Ramos (cell line): Measurements from ENCODE around the gene UBALD2.
"Not testable (repeated sequence)": the region's sequence is repeated elsewhere in the genome, so short reads cannot be mapped to it uniquely, and the experiment has no call there.

Experiments used
- in situ Hi-C: fragments of 300-500 bp; cut with MboI; formaldehyde crosslinking; loops from one replicate; pipeline ENCODE4 v1.14.3; 2022; ENCODE audit warnings: low sequenced_read_pairs; ENCODE audit not compliant: unreplicated experiment

The UBALD2 gene

DNA sequence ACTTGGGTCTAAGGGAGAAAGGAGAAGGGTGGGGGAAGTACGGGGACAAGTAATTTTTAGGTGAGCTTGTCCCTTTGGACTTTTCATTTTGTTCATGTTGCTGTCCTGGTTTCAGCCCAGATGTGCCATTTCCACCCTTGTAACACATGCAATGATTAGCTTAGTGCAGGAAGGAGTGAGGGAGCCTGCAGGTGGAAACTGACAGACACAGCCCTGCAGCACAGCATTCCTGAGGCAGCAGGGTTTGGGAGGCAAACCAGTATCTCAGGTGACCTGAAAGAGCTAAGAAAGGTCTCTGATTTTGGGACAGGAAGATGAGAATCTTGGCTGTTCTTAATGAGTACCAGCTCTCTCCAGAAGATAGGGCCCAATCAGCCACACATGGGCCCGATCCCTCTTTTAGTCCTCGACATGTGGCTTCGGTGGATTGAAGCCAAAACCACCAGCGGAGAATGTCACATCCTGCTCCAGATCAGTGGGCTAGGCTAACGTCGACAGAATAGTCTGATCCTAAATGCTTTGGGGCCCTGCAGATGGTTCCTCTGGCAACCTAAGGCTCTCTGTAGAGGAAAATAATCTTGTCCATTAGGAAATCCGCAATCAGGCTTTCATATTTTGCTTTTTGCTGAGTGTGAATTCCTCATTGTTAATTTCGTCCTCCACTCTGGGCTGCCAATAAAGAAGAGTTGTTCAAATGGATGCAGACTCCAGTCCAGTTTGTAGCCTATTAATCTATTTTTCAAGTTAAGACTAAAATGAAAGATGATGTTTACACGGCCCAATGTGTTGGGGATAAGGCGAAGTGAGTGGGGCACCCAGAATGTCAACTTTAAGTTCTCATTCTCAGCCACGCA, 21.1 kb upstream of the UBALD2 start:
- in situ Hi-C loops, result no loop called here

DNA sequence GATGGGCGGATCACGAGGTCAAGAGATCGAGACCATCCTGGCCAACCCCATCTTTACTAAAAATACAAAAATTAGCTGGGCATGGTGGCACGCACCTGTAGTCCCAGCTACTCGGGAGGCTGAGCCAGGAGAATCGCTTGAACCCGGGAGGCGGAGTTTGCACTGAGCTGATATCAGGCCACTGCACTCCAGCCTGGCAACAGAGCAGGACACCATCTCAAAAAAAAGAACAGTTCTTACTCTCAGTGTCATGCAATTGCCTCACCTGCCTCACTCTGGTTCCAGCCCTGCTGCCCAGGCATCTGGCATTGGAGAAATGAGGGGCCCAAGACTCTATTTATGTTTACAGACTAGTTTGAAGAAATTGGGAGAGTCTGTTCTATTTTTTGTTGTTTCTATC, 20.4 kb upstream of the UBALD2 start:
- in situ Hi-C loops, result not testable (repeated sequence)

DNA sequence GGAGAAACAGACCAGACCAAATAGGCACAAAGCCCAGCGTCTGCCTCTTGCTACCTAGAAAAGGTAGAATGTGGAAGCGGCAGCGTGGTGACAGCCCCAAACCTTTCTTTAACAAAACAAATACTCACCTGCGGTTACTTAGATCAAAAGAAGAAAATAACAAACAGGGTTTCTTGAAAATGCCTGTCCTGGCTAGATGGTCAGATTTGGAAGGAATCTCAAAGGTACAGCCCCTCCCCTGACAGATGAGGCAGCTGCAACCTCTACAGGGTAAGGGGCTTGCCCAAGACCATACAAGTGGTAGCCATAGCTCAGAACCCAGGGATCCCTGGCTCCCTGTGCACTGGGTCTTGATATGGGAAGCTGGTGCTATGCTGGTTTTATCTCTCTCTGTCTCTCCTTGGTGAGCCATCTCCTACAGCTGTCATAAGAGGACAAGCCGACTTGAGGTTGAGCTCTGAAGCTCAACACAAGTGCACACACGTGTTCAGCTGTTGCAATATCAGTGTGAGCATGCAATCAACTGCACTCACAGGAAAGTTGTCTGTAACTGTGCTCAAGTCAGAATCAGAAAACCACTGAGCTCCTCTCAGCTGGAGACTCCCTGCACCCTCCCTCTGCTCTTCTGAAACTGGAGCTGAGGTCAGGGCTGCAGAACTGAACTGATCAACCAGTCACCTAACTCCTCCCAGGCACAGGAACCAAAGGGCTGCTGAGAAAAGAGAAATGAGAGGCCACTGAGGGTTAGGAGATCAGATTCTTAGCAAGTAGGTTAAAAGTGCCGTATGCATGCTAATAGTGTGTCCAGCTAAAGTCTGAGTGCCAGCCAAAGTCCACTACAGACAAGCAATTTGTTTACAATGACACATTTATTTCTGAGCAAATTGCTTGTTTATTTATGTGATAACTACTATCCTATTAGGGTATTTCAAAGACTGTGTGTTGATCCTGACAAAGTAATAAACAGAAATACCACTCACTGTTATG, 18.8 kb upstream of the UBALD2 start:
- in situ Hi-C loops, result no loop called here

DNA sequence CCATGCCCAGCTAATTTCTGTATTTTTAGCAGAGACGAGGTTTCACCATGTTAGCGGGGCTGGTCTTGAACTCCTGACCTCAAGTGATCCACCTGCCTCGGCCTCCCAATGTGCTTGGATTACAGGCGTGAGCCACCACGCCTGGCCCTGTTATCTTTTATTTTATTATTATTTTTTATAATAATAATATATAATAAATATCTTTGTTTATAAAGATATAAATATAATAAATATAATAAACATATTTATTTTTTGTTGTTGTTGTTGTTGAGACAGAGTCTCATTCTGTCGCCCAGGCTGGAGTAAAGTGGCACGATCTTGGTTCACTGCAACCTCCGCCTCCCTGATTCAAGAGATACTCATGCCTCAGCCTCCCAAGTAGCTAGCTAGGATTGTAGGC, 17.8 kb upstream of the UBALD2 start:
- in situ Hi-C loops, result no loop called here

DNA sequence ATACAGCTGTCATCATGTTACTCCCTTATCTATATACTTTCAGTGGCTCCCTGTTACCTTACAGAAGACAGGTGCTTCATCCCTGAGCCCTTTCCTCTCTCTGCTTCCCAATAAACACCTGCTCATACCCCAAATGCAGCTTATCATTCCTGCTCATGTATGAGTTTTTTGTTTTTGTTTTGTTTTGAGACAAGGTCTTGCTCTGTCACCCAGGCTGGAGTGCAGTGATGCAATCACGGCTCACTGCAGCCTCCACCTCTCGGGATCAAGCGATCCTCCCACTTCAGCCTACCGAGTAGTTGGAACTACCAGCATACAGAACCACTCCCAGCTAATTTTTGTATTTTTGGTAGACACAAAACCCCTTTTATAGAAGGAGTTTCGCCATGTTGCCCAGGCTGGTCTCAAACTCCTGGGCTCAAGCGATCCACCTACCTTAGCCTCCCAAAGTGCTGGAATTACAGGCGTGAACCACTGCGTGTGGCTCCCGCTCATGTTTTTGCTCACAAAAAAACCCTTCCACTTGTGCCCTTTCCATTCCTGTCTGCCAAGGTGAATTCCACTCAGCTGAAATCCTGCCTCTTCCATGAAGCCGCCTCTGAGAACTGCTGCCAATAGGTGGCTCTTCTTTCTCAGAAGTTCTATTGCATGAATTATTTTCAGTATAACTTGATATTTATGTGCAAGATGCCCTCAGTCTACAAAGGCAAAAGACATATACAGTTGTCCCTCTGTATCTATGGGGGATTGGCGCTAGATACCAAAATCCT, 16.9 kb upstream of the UBALD2 start:
- in situ Hi-C loops, result no loop called here

DNA sequence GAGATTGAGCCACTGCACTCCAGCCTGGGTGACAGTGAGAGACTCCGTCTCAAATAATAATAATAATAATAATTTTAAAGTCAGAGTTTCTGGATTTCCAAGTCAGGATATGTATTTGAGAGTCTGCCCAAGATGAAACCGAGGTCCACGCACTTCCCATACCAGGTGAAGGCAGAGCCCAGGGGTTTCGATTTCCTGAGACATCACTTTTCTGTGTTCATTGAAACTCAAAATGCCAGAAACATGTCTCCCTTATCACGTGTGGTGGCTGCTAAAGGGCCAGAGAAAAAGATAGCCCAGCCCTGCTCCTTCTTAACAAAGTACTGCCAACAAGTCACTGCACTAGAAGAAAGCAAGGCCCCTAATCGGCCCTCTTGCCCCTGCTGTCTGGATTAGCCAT, 15.0 kb upstream of the UBALD2 start:
- in situ Hi-C loops, result no loop called here

DNA sequence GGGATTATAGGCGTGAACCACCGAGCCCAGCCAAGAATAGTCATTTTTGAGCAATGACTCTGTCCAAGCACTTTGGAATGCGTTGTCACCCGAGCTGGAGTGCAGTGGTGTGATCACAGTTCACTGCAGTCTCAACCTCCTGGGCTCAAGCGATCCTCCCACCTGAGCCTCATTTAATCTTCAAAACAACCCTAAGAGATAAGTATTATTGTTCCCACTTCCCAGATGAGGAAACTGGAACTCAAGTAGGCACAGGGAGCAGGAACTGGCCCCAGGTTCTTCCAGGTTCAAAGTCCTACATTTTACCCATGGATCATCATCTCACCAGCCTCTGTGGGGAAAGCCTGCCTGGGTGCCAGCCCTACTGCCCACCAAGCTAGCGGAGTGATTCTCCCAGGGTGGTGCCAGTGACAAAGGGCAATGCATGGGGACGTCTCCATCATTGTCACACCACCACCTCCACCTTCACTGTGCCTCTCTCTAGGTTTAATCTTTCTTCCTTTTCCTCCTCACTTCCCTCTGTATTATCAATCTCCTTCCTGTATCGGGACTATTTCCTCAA, 13.6 kb upstream of the UBALD2 start:
- in situ Hi-C loops, result no loop called here

DNA sequence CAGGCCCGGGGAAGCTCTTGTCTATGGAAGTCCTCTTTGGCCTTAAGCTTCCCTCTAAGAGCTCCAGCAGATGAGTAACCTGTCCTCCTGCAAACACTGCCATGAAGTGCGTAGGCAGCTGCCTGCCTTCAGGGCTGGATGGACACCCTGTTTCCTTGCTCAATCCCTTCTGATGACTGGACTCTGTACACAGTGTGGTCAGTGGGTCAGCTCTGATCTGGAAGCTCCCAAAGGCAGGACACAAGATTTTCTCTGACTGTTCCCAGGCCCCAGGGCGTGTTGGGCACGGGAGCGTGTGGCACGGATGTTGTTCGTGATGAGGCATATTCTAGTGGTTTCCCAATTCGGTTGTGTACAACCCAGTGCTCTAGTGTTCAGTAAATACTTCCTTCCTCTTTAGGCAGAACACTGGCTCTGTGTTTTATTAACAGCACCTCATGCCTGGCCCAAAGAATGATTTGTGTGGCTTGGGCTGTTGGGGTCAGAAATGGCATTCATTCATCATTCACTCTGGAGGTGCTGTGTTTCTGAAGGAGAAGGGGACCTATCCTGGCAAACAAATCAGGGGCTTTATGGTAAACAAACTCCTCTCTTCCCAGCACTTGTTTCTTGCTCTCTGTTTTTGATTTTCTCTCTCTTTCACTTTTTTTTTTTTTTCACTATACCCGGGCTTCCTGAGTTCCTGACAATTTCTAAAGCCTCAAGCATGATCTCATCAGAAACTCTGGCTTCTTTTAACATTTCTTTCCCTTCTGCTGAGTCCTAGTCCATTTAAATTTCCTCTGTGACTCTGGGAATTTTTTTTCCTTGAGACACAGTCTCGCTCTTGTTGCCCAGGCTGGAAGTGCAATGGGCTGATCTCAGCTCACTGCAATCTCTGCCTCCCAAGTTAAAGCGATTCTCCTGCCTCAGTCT, 12.9 kb upstream of the UBALD2 start:
- in situ Hi-C loops, result no loop called here

DNA sequence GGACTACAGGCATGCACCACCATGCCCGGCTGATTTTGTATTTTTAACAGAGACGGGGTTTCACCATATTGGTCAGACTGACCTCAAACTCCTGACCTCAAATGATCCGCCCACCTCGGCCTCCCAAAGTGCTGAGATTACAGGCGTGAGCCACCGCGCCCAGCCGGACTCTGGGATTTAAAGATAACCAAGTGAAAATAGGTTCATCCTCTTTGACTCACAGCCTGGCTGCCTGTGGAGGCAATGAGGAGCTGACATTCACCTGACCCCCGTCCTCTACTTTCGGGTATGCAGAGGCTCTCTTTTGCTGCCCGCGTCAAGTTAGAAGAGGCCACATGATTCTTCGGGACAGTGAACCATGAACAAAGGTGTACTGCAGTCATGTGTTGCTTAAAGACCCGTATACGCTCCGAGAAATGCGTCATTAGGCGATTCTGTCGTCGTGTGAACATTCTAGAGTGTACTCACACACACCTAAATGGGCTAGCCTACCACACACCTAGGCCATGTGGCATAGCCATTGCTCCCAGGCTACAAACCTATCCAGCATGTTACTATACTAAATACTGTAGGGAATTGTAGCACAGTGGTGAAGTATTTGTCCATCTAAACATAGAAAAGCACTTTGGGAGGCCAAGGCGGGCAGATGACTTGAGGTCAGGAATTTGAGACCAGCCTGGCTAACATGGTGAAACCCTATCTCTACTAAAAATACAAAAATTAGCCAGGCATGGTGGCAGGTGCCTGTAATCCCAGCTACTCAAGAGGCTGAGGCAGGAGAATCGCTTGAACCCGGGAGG, 12.0 kb upstream of the UBALD2 start:
- in situ Hi-C loops, result not testable (repeated sequence)

DNA sequence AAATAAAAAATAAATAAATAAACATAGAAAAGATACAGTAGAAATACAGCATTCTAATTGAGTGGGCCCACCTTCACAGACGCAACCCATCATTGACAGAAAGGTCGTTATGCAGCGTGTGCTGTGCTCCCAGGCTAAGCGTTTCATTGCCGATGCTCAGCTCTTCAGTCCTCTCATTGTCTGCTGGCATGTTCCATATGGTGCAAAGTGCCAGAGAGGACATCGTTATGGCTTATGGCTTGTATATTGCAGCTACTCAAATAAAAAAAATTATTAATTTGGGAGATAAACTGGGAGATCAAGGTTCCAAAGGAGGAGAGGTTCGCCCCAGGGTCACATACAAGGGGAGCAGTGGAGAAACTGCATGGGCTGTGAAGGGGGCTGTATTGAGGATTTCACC, 11.3 kb upstream of the UBALD2 start:
- in situ Hi-C loops, result no loop called here

DNA sequence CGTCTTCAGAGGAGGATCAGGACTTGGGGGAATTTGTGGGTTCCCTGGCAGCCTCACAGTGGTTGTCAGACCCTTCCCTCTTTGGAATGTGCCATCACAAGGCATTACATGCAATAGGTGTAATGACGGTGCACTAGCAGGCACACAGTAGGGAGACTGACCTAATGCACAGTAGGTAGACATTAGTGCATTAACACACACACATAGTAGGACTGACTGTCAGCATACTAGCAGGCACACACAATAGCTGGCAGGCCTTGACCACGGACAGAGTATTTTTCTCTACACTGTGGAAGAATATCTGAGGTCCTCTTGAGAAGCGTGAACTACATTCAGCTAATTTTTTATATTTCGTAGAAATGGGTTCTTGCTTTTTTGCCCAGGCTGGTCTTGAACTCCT, 10.9 kb upstream of the UBALD2 start:
- in situ Hi-C loops, result no loop called here

DNA sequence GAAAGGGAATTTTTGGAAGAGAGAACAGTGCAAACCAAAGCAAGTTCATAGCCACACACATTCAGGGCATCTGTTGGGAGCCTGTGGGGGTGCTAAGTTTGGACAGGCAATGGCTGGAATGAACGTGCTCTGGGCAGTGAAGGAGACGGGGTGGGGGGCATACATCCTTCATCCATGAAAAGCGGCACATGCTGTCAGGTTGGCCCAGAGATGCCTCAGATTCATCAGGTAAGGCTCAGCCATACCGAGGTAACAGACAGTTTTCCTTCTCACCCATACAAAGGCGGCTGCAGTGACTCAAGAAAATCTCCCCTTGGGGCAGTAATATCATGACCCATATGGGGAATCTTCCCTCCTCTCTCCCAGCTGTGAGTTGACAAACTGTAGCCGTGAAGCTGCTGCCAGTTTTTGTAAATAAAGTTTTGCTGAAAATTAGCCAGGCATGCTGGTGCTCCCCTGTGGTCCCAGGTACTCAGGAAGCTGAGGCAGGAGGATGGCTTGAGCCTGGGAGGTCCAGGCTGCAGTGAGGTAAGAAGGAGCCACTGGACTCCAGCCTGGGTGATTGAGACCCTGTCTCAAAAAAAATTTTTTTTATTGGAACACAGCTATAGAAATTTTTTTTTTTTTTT, 9.2 kb upstream of the UBALD2 start:
- in situ Hi-C loops, result no loop called here

DNA sequence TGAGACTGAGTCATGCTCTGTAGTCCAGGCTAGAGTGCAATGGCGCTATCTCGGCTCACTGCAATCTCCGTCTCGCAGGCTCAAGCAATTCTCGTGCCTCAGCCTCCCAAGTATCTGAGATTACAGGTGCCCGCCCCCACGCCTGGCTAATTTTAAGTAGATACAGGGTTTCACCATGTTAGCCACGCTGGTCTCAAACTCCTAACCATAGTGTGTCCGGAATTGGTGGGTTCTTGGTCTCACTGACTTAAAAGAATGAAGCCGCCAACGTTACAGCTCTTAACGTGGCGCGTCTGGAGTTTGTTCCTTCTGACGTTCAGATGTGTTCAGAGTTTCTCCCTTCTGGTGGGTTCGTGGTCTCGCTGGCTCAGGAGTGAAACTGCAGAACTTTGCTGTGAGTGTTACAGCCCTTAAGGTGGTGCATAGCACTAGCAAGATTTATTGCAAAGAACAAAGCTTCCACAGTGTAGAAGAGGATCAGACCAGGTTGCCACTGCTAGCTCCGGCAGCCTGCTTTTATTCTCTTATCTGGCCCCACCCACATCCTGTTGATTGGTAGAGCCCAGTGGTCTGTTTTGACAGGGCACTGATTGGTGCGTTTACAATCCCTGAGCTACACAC, 8.6 kb upstream of the UBALD2 start:
- in situ Hi-C loops, result not testable (repeated sequence)

DNA sequence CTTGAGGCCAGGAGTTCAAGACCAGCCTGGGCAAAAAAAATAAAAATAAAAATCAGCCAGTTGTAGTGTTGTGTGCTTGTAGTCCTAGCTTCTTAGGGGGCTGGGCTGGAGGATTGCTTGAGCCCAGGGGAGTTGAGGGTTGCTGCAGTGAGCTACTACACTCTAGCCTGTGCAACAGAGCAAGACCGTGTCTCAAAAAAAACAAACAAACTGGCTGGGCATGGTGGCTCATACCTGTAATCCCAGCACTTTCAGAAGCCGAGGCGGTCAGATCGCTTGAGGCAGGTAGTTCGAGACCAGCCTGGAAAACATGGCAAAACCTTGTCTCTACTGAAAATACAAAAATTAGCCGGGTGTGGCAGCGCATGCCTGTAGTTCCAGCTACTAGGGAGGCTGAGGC, 4.9 kb upstream of the UBALD2 start:
- in situ Hi-C loops, result no loop called here

DNA sequence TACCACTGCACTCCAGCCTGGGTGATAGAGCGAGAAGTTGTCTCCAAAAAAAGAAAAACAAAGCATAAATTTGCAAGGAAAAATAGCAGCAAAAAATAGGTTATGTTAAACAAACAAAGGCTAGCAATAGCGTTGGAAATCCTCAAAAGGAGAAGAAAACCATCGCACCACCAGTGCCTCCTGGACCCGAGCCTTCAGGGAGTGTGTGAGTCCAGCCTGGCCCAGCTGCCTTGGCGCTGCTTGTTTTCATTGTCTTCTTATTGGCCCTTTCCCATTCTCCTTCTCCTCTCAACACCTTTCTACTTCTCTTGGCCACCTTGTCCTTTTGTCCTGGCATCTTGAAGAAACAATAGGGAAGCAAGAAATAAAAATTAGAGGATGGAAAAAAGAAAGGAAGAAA, 4.5 kb upstream of the UBALD2 start:
- in situ Hi-C loops, result no loop called here

DNA sequence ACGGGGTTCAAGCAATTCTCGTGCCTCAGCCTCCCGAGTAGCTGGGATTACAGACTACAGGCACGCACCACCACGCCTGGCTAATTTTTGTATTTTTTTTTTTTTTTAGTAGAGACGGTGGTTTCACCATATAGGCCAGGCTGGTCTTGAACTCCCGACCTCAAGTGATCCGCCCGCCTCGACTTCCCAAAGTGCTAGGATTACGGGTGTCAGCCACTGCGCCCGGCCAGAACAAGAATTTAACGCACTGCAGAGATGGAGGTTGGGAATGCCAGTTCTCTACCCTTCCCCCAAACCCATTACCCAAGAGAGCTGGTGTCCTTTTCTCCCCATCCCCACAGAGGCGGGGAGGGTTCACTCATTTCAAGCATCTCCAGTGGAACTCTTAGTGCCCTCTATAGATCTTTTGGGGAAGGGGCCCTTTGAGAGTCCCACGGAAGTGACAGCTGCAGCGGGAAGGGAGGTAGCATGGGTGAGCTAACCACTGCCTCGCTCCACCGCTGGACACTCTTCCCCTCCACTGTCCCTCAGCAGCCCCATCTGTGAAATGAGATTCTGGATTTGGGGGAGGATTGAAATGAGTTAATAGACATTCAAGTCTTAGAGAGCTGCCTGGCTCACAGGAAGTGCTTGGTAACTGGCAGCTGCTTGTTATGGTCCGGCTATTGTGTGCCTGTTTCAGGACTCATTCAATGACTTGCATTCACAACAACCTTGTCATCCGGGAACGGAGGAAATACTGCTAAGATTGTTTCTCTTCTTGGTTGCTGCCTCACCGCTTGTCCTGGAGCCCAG, 3.5 kb upstream of the UBALD2 start:
- in situ Hi-C loops, result no loop called here
